Type B pancreatic cell (in vitro differentiated cells): ENCODE data around the gene DNAI1. TPM values are rescaled to one million over a fixed set of nuclear protein-coding genes. Genes with fewer than 3 reads are reported as not detected.
"Not testable (repeated sequence)": the region's sequence is repeated elsewhere in the genome, so short reads cannot be mapped to it uniquely, and the experiment has no call there.

ENCODE experiments used
- DNase-seq: peaks from one replicate; pipeline ENCODE4 v3.0.0; 2021; ENCODE audit warnings: mixed read lengths; ENCODE audit not compliant: unreplicated experiment; ENCODE audit errors: extremely low spot score
- H3K27ac Mint-ChIP-seq: 2 replicates; pipeline ENCODE4 v1.8.0; 2021; ENCODE audit warnings: mild to moderate bottlenecking, mixed read lengths
- H3K27me3 Mint-ChIP-seq: 2 replicates; pipeline ENCODE4 v1.8.0; 2021; ENCODE audit warnings: mixed read lengths
- H3K36me3 Mint-ChIP-seq: 2 replicates; pipeline ENCODE4 v1.8.0; 2021; ENCODE audit warnings: mixed read lengths
- H3K4me1 Mint-ChIP-seq: one replicate; pipeline ENCODE4 v1.8.0; 2021; ENCODE audit warnings: mixed read lengths; ENCODE audit not compliant: unreplicated experiment
- H3K4me3 Mint-ChIP-seq: 2 replicates; pipeline ENCODE4 v1.8.0; 2021; ENCODE audit warnings: mild to moderate bottlenecking, mixed read lengths
- H3K9me3 Mint-ChIP-seq: 2 replicates; pipeline ENCODE4 v1.8.0; 2021; ENCODE audit warnings: mixed read lengths
- CTCF ChIP-seq: fragments of 200-600 bp; sonication (generic); conservative IDR thresholded peaks from 2 replicates; pipeline ENCODE4 v1.5.0; 2021; ENCODE audit warnings: antibody characterized with exemption, mild to moderate bottlenecking
- total RNA-seq: library from RNA; stranded (reverse); gene quantifications from 2 replicates; pipeline ENCODE4 v1.2.1, GENCODE V29; 2021; ENCODE audit warnings: low replicate concordance

The DNAI1 gene
- total RNA-seq, 1 donor from 2014 or later, result 4.4 TPM

- Mint-ChIP-seq H3K27me3 (peaks cover 36% of the 10 kb centered on the region), H3K4me3 (no peak overlapping the region), H3K36me3 (no peaks in the 10 kb centered on the region), H3K4me1 (peaks cover 6% of the 10 kb centered on the region), H3K9me3 (no peaks in the 10 kb centered on the region), H3K27ac (no peak overlapping the region)
- no peak for DNase-seq
- TF ChIP-seq CTCF, result no peak
These were observed 6.0 kb downstream of the DNAI1 start for GRCh38 chr9:34464571-34464970.

- peaks cover 29% of the 10 kb centered on the region for H3K27me3 Mint-ChIP-seq
- H3K27ac Mint-ChIP-seq, result no peak overlapping the region
- no peaks in the 10 kb centered on the region for H3K9me3 Mint-ChIP-seq
- H3K36me3 Mint-ChIP-seq, result no peaks in the 10 kb centered on the region
- no peak for DNase-seq
- no peaks in the 10 kb centered on the region for H3K4me1 Mint-ChIP-seq
- no peak for TF ChIP-seq CTCF
- no peak overlapping the region for H3K4me3 Mint-ChIP-seq
These were observed 6.9 kb downstream of the DNAI1 start for GRCh38 chr9:34465468-34465867.

GRCh38 chr9:34475097-34475496 lies 16.5 kb downstream of the DNAI1 start:
- H3K36me3 Mint-ChIP-seq, result no peaks in the 10 kb centered on the region
- H3K4me3 Mint-ChIP-seq, result no peak overlapping the region
- H3K4me1 Mint-ChIP-seq, result no peaks in the 10 kb centered on the region
- no peak for DNase-seq
- H3K27ac Mint-ChIP-seq, result no peak overlapping the region
- no peak for TF ChIP-seq CTCF
- H3K27me3 Mint-ChIP-seq, result peaks cover 19% of the 10 kb centered on the region
- H3K9me3 Mint-ChIP-seq, result no peaks in the 10 kb centered on the region

GRCh38 chr9:34477541-34477940 lies 18.9 kb downstream of the DNAI1 start:
- no peaks in the 10 kb centered on the region for H3K9me3 Mint-ChIP-seq
- H3K36me3 Mint-ChIP-seq, result no peaks in the 10 kb centered on the region
- H3K27me3 Mint-ChIP-seq, result peaks cover 19% of the 10 kb centered on the region
- no peak overlapping the region for H3K27ac Mint-ChIP-seq
- no peak for DNase-seq
- H3K4me1 Mint-ChIP-seq, result no peaks in the 10 kb centered on the region
- no peak overlapping the region for H3K4me3 Mint-ChIP-seq
- TF ChIP-seq CTCF, result no peak

- H3K4me3 Mint-ChIP-seq, result no peak overlapping the region
- DNase-seq, result no peak
- H3K4me1 Mint-ChIP-seq, result no peaks in the 10 kb centered on the region
These were observed 20.8 kb downstream of the DNAI1 start for GRCh38 chr9:34479431-34479866.

GRCh38 chr9:34481620-34482019 lies 23.0 kb downstream of the DNAI1 start:
- H3K27me3 Mint-ChIP-seq, result not testable (repeated sequence)

More at GRCh38 chr9:34479431-34479866, 20.8 kb downstream of the DNAI1 start:
- no peak overlapping the region for H3K27ac Mint-ChIP-seq
- no peaks in the 10 kb centered on the region for H3K9me3 Mint-ChIP-seq
- H3K36me3 Mint-ChIP-seq, result no peaks in the 10 kb centered on the region
- H3K27me3 Mint-ChIP-seq, result peaks cover 19% of the 10 kb centered on the region
- TF ChIP-seq CTCF, result no peak

GRCh38 chr9:34482746-34483145 lies 24.1 kb downstream of the DNAI1 start:
- not testable (repeated sequence) for H3K4me3 Mint-ChIP-seq, H3K27ac Mint-ChIP-seq, H3K4me1 Mint-ChIP-seq, DNase-seq, H3K27me3 Mint-ChIP-seq, H3K9me3 Mint-ChIP-seq, H3K36me3 Mint-ChIP-seq

More at GRCh38 chr9:34481620-34482019, 23.0 kb downstream of the DNAI1 start:
- not testable (repeated sequence) for H3K36me3 Mint-ChIP-seq, H3K27ac Mint-ChIP-seq, DNase-seq, H3K4me3 Mint-ChIP-seq, H3K4me1 Mint-ChIP-seq, H3K9me3 Mint-ChIP-seq
